ENCODE results near the gene ACSS3. TPM values are rescaled to one million over a fixed set of nuclear protein-coding genes. Genes with fewer than 3 reads are reported as not detected.

Gene ACSS3
- total and polyA plus RNA-seq, 2 of the 8 experiments (the other 6 are each of a cell fraction or from before 2014, with no cell fraction given), result 14.4 to 24.0 TPM

DNA sequence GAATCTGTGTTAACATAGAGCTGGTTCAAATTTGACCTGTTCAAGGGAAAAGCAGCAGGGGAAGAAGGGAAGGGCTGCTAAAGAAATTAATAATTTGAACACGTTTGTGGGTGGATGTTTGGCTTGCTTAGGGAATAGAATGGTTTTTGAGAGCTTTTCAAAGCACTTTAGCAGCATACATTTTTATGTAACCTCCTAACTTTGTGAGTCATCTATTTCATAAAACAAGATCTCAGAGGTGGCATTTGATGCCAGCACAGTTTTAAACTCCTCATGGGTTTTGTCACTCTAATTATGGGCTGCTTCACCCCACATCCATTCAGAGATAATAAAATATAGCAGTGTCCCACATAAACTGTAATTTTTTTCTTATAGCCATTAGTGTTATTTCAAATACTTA is 143.8 kb downstream of the ACSS3 start (continued):
- TF ChIP-seq SIN3A (conservative IDR thresholded peaks at IDR 0.05 in 1 of 2, IDR thresholded peaks at IDR 0.05 in 1 of 2; ENCODE audit: low read depth in 1 of 2, low read length in 2 of 2) (no peak), SAP30 (IDR thresholded peaks at IDR 0.05; ENCODE audit: insufficient read depth, insufficient replicate concordance, low read length) (no peak), CREB1 (IDR thresholded peaks at IDR 0.05) (no peak), EGR1 (IDR thresholded peaks at IDR 0.05; ENCODE audit: borderline replicate concordance, low read depth, low read length) (no peak)

Data from H1 (cell line).